Ishikawa (cell line): ENCODE data around the gene PJA2.

Source experiments
- CEBPB ChIP-seq: IDR thresholded peaks from 2 replicates; pipeline ENCODE4 v1.6.1; 2012
- CREB1 ChIP-seq: IDR thresholded peaks from 2 replicates; pipeline ENCODE4 v1.6.1; 2012; ENCODE audit warnings: low read depth
- EGR1 ChIP-seq: IDR thresholded peaks from 2 replicates; pipeline ENCODE4 v1.6.1; 2012
- EP300 ChIP-seq: IDR thresholded peaks from 2 replicates; pipeline ENCODE4 v1.6.1; 2012; ENCODE audit warnings: borderline replicate concordance
- FOXM1 ChIP-seq: IDR thresholded peaks from 2 replicates; pipeline ENCODE4 v1.6.1; 2012; ENCODE audit warnings: low read depth, borderline replicate concordance
- MAX ChIP-seq: IDR thresholded peaks from 2 replicates; pipeline ENCODE4 v1.6.1; 2012
- NFIC ChIP-seq: IDR thresholded peaks from 2 replicates; pipeline ENCODE4 v1.6.1; 2012
- RAD21 ChIP-seq: IDR thresholded peaks from 2 replicates; pipeline ENCODE4 v1.6.1; 2012; ENCODE audit warnings: low read depth
- REST ChIP-seq: IDR thresholded peaks from 2 replicates; pipeline ENCODE4 v1.6.1; 2012; ENCODE audit warnings: low read depth, mild to moderate bottlenecking
- TAF1 ChIP-seq: IDR thresholded peaks from 2 replicates; pipeline ENCODE4 v1.6.1; 2012; ENCODE audit warnings: low read depth, mild to moderate bottlenecking
- TCF12 ChIP-seq: IDR thresholded peaks from 2 replicates; pipeline ENCODE4 v1.6.1; 2012; ENCODE audit warnings: low read depth
- TEAD4 ChIP-seq: IDR thresholded peaks from 2 replicates; pipeline ENCODE4 v1.6.1; 2012
- USF1 ChIP-seq: IDR thresholded peaks from 2 replicates; pipeline ENCODE4 v1.6.1; 2012
- YY1 ChIP-seq: IDR thresholded peaks from 2 replicates; pipeline ENCODE4 v1.6.1; 2012; ENCODE audit warnings: low read depth
- ZBTB7A ChIP-seq: IDR thresholded peaks from 2 replicates; pipeline ENCODE4 v1.6.1; 2012; ENCODE audit warnings: low read depth

The PJA2 gene

GRCh38 chr5:109418712-109419352, 9.1 kb upstream of the PJA2 start:
- no peak for TF ChIP-seq ZBTB7A
- TF ChIP-seq TCF12: no peak
- no peak for TF ChIP-seq RAD21
- no peak for TF ChIP-seq EGR1
- no peak for TF ChIP-seq TAF1
- TF ChIP-seq EP300: no peak
- no peak for TF ChIP-seq REST
- no peak for TF ChIP-seq USF1
- no peak for TF ChIP-seq YY1
- TF ChIP-seq FOXM1: no peak
- TF ChIP-seq MAX: no peak
- TF ChIP-seq CEBPB: no peak
- no peak for TF ChIP-seq NFIC
- no peak for TF ChIP-seq TEAD4
- TF ChIP-seq CREB1: no peak

- TF ChIP-seq ZBTB7A (no peak), EGR1 (no peak), EP300 (no peak), TEAD4 (no peak), USF1 (no peak), NFIC (no peak), FOXM1 (no peak), RAD21 (no peak)
Measured at GRCh38 chr5:109416882-109417281, 7.1 kb upstream of the PJA2 start.

DNA sequence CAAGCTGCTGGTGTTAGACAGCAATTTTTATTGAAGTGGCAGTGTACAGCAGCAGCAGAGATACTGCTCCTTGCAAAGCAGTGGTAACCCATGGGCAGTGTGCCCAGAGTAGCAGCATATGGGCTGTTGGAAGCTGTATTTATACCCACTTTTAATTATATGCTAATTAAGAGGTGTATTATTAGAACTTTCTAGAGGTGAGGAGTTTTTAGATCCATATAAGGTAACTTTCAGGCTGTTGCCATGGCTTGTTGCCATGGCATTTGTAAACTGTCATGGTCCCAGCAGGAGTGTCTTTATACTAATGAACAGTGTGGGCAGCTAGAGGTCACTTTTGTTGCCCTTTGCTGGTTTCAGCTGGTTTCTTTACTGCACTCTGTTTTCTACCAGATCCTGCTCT, 3.7 kb upstream of the PJA2 start:
- TF ChIP-seq REST: no peak
- no peak for TF ChIP-seq NFIC
- TF ChIP-seq USF1: no peak

- TF ChIP-seq ZBTB7A (no peak), YY1 (no peak), RAD21 (no peak), TEAD4 (no peak), EP300 (no peak), CEBPB (no peak), REST (no peak), MAX (no peak), TAF1 (no peak), FOXM1 (no peak), CREB1 (no peak), USF1 (no peak), NFIC (no peak), EGR1 (no peak), TCF12 (no peak)
Measured at GRCh38 chr5:109412981-109413402, 3.2 kb upstream of the PJA2 start.
